Stimulated activated CD4-positive, alpha-beta T cell treated with anti-CD3 and anti-CD28 coated beads, Interleukin-15, amount 100 ng/mL, for 24 hours (primary cell): ENCODE data around the gene UNC5A.

ENCODE experiments used
- DNase-seq: peaks from one replicate; pipeline ENCODE4 v3.0.0-alpha.2; 2020

The UNC5A gene

DNA sequence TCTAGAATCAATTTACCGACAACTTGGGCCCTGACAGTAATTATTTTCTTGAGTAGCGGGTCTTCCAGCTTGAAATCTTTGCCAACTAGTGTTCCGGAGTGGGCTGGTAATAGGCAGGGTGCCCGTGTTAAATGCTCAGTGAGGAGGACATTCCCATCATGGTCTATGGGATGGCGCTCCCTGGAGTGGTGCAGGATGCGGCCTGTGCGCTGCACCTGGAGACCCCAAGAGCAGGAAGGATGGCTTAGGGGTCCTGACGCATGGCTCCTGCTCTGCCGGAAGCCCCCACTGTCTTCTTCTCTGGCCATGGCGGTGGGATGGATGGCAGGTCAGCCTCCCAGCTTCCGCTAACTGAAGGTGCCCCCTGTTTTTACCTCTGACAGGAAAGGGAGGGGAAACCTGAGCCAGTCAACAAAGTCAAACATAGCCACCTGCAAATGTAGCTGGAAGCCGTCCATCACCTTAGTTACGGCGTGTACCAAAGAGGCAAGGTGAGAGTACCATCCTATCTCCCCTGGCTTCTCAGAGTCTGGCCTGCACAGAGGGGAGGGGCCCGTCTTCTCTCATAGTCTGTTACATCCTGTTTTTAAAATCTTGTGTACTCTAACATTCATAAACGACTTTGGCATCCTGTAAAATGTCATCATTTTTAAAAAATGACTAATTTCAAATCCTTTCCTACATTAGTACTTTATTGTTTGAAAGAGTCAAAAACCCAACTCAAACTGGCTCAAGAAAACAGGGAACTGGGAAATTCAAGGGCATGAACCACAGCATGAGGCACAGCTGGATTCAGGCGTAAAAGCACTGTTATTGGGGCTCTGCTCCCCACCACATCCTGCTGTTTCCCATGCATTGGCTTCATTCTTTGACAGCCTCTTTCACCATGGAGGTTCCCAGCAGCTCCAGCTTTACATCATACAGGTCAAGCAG is 28.5 kb upstream of the UNC5A start:
- no peak for DNase-seq

DNA sequence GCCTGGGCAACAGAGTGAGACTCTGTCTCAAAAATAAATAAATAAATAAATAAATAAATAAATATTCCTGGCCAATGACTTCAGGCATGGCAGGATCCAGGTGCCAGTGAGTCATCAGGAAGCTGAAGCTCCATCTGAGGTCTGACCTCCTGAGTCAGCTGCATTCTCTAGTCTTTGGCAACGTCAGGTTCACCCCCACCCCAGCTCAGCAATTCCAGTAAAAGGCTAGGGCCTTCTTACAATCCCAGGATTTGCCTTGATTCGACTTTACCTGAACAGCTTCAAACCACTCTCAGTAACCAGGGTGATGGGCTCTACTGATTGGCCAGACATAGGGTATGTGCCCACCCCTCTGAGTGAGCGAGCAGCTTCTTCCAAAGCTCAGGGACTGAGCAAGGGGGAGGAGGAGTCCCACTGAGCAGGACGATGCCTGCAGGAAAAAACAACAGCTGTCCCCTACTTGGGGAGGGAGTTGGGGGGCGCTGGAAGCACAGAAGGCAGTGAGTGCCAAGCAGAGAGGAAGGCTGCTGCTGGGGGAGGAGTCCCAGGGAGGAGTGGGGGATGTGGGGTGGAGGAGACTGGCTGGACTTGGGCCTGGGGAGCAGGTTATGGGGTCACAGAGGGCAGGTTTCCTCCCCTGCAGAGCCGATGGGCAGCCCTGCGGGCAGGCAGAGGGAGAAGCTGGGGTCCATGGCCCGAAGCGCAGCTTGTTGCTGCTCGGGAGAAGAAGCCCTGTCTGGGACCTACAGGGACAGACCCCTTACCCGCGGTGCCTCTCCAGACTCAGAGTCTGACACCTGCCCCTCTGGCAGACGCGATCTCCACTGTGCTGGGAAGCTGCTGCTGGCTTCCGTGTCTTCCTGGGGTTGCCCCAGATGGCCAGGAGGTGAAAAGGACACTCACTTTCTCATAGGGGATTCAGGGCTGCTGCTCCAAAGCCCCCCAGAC is 25.9 kb upstream of the UNC5A start:
- DNase-seq, result no peak

GRCh38 chr5:176785184-176786145 is 24.9 kb upstream of the UNC5A start:
- no peak for DNase-seq

- DNase-seq, result no peak
Measured at GRCh38 chr5:176787676-176788075, 22.7 kb upstream of the UNC5A start.

- DNase-seq, result no peak
Measured at GRCh38 chr5:176788091-176788490, 22.3 kb upstream of the UNC5A start.

DNA sequence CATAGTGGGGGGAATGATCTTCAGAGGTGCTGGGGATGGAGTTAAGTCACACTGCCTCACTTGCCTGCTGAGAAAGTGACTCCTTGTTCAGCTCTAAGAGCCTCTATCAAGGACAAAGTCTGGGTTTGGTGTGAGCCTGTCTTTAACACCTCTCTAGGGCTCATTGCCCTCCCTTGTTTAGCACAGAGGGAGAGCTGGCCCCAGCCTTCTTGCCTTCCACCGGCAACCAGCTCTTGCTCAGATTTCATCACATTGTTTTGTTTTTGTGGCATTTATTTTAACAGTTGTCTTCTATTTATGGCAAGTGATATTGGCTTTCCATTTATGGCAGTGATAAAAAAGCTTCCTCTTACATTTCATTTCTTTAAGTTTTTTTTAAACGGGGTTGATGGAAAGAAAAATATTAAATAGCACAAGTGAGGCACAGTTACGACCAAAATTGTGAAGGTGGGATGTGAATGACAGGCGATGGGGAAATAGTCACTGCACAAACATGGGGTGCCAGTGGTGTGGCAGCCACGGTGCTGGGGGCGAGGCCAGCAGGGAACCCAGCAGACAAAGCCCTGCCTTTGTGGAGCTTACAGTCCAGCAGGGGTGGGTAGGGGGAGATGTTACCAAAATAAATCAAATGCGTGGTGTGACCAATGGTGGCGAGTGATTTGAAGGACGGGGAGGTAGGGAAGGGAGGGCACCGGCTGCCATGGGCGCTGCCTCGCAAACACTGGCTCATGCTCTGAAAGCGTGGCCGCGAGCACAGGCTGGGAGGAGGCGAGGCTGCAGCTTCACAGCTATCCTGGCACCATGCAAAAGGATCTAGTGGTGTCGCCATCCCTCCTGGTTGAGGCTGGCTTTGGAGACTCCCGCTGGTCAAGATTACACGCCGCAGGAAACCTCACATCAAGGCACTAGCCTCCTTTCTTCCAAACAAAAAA is 21.2 kb upstream of the UNC5A start:
- no peak for DNase-seq

- DNase-seq, result no peak
Measured at GRCh38 chr5:176789873-176790615, 20.3 kb upstream of the UNC5A start.

- DNase-seq, result no peak
Measured at GRCh38 chr5:176790941-176791340, 19.4 kb upstream of the UNC5A start.

DNA sequence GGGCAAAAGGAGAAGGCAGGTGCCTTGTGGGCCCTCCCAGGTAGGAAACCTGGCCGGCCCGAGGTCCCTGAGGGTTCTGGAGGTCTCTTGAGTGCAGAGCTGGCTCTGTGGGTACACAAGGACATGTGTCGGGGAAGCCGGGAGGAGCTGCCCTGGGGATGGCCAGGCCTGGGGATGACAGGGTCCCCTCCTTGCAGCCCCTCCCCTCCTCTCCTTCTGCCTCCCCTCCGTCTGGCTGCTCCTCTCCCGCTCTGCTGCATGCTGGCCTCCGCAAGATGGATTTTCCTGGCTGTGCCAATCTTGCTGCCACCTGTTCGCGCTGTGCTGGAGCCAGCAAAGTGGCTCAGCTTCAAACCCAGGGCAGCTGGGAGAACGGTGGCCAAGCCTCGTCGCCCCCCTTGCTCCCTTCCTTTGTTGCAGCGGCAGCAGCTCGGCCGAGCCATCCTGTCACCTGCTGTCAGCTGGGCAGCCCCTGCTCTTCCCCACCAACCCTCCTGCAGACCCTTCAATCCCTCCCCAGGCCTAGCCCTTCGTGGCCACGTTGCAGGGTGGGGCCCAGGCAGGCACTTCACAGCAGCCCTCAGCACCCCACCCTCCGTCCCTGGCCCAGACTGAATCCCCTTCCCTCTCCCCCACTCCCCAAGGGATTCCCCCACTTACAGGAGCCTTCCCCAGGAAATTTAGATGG is 17.6 kb upstream of the UNC5A start:
- DNase-seq, result no peak

DNA sequence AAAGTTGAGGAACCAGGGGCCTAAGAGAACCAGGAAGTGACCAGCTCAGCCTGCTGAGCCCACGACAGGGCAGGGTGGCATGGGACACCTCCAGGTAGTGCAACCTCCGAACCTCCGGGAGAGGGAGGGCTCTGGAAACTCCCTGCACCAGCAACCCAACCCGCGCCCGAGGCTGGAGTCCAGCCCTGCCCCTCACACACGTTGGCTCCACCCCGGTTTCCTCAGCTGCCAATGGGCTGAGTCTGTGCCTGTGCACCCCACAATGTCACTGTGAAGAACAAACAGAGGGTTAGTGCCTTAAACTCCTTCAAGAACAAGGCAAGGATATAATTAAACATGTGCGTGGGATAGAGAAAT is 17.0 kb upstream of the UNC5A start:
- no peak for DNase-seq

GRCh38 chr5:176793736-176794135 is 16.6 kb upstream of the UNC5A start:
- DNase-seq, result no peak

GRCh38 chr5:176794509-176794908 is 15.8 kb upstream of the UNC5A start:
- no peak for DNase-seq

- DNase-seq, result no peak
Measured at GRCh38 chr5:176796411-176796810, 13.9 kb upstream of the UNC5A start.

- DNase-seq, result no peak
Measured at GRCh38 chr5:176796970-176797369, 13.4 kb upstream of the UNC5A start.

DNA sequence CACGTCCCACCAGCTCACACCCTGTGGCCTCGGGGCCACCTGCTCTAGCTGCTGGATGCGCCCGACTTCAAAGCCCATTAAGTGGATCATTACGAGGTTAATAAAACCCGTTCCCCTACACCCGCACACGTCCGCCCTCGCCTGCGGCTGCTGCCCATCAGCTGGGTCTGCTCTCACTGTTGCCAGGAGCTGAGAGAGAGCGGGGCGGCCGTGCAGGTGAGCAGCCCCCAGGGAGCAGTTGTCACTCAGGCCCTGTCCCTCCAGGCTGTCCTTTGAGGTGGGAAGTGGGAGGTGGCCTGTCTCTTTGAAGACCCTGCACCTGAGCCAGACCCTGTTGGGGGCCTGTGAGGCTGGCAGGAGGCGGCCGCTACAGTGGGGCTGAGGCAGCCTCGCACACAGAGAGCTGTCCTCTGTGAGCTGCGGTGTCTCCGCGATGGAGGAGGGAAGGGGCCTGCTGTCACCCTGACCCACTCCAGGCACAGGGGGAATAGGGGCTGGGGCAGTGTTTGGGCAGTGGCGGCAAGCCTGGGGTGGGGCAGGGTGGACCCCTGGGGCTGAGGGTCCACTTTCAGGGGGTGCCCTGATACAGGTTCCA is 12.8 kb upstream of the UNC5A start:
- DNase-seq, result no peak

- no peak for DNase-seq
Measured at GRCh38 chr5:176798086-176798876, 12.1 kb upstream of the UNC5A start.

GRCh38 chr5:176798949-176799348 is 11.4 kb upstream of the UNC5A start:
- DNase-seq, result no peak

- no peak for DNase-seq
Measured at GRCh38 chr5:176799488-176799887, 10.9 kb upstream of the UNC5A start.

- no peak for DNase-seq
Measured at GRCh38 chr5:176800024-176800423, 10.3 kb upstream of the UNC5A start.
